MM.1S (cell line): Measurements from ENCODE around the gene SUFU.

Source experiments
- DNase-seq: peaks from one replicate; pipeline ENCODE4 v3.0.0-alpha.2; 2015
- H2AFZ ChIP-seq: fragments of 300-600 bp; sonication (generic); 2 replicates; pipeline ENCODE4 v1.6.0; 2016; ENCODE audit warnings: antibody characterized with exemption, low read length
- H3F3A ChIP-seq: fragments of 300-600 bp; sonication (generic); 2 replicates; pipeline ENCODE4 v1.6.1; 2016; ENCODE audit warnings: mild to moderate bottlenecking, antibody characterized with exemption, low read length, moderate library complexity, mixed read lengths; ENCODE audit not compliant: insufficient read depth
- H3K27ac ChIP-seq: fragments of 300-600 bp; sonication (generic); 2 replicates; pipeline ENCODE4 v1.5.1; 2016; ENCODE audit warnings: mild to moderate bottlenecking, low read length
- H3K27me3 ChIP-seq: fragments of 300-600 bp; sonication (generic); replicated peaks from 2 replicates; pipeline ENCODE4 v1.6.0; 2016; ENCODE audit warnings: low read length; ENCODE audit not compliant: insufficient read depth
- H3K36me3 ChIP-seq: fragments of 300-600 bp; sonication (generic); replicated peaks from 2 replicates; pipeline ENCODE4 v1.6.1; 2016; ENCODE audit warnings: mild to moderate bottlenecking, low read length, mixed read lengths; ENCODE audit not compliant: insufficient read depth
- H3K4me1 ChIP-seq: fragments of 300-600 bp; sonication (generic); 2 replicates; pipeline ENCODE4 v1.6.1; 2016; ENCODE audit warnings: low read length, mixed read lengths
- H3K4me2 ChIP-seq: fragments of 300-600 bp; sonication (generic); 2 replicates; pipeline ENCODE4 v1.6.0; 2016; ENCODE audit warnings: low read depth, low read length
- H3K4me3 ChIP-seq: fragments of 300-600 bp; sonication (generic); 2 replicates; pipeline ENCODE4 v1.5.1; 2016; ENCODE audit warnings: low read length, mixed read lengths
- H3K79me2 ChIP-seq: fragments of 300-600 bp; sonication (generic); 2 replicates; pipeline ENCODE4 v1.6.1; 2016; ENCODE audit warnings: mixed run types, low read length, mixed read lengths
- H3K9ac ChIP-seq: fragments of 300-600 bp; sonication (generic); 2 replicates; pipeline ENCODE4 v1.6.1; 2016; ENCODE audit warnings: low read length, mixed read lengths
- H3K9me2 ChIP-seq: fragments of 300-600 bp; sonication (generic); replicated peaks from 2 replicates; pipeline ENCODE4 v1.6.1; 2016; ENCODE audit warnings: mild to moderate bottlenecking, low read length, mixed read lengths; ENCODE audit not compliant: insufficient read depth
- H3K9me3 ChIP-seq: fragments of 300-600 bp; sonication (generic); replicated peaks from 2 replicates; pipeline ENCODE4 v1.6.1; 2016; ENCODE audit warnings: mild to moderate bottlenecking, low read length, mixed read lengths; ENCODE audit not compliant: insufficient read depth
- H4K20me1 ChIP-seq: fragments of 300-600 bp; sonication (generic); 2 replicates; pipeline ENCODE4 v1.6.1; 2016; ENCODE audit warnings: mild to moderate bottlenecking, low read length, moderate library complexity, mixed read lengths; ENCODE audit not compliant: insufficient read depth
- CTCF ChIP-seq: fragments of 300-600 bp; sonication (generic); IDR thresholded peaks from 2 replicates; pipeline ENCODE4 v1.5.1; 2016; ENCODE audit warnings: antibody characterized with exemption, low read length, mixed read lengths
- EZH2 ChIP-seq: fragments of 300-600 bp; sonication (generic); optimal IDR thresholded peaks from 2 replicates; pipeline ENCODE3; 2017; ENCODE audit warnings: low read depth, mild to moderate bottlenecking, antibody characterized with exemption, low read length, mixed read lengths
- EZH2phosphoT487 ChIP-seq: fragments of 300-600 bp; sonication (generic); IDR thresholded peaks from 2 replicates; pipeline ENCODE4 v1.6.1; 2018; ENCODE audit warnings: antibody characterized with exemption, low read length

Gene SUFU

GRCh38 chr10:102614888-102615287, 111.1 kb downstream of the SUFU start:
- DNase-seq = no peak
- TF ChIP-seq EZH2 = no peak
- TF ChIP-seq EZH2phosphoT487 = no peak
- no peak for TF ChIP-seq CTCF
- H3K9ac ChIP-seq = no peak overlapping the region
- H3K9me3 ChIP-seq = no peaks in the 10 kb centered on the region
- no peaks in the 10 kb centered on the region for H3F3A ChIP-seq
- H3K9me2 ChIP-seq = no peaks in the 10 kb centered on the region
- no peaks in the 10 kb centered on the region for H3K79me2 ChIP-seq
- H3K4me1 ChIP-seq = no peaks in the 10 kb centered on the region
- H3K27ac ChIP-seq = no peak overlapping the region
- H3K27me3 ChIP-seq = no peaks in the 10 kb centered on the region
- no peak overlapping the region for H3K4me3 ChIP-seq
- H2AFZ ChIP-seq = no peak overlapping the region
- H3K36me3 ChIP-seq = no peaks in the 10 kb centered on the region
- H3K4me2 ChIP-seq = no peak overlapping the region
- no peaks in the 10 kb centered on the region for H4K20me1 ChIP-seq

GRCh38 chr10:102615361-102615760, 111.6 kb downstream of the SUFU start:
- Histone ChIP-seq H3K79me2 (no peaks in the 10 kb centered on the region), H3K4me2 (no peak overlapping the region), H3K27me3 (no peaks in the 10 kb centered on the region), H4K20me1 (no peaks in the 10 kb centered on the region), H3K9me3 (no peaks in the 10 kb centered on the region), H2AFZ (no peak overlapping the region), H3K9ac (no peak overlapping the region), H3K4me1 (no peaks in the 10 kb centered on the region), H3K4me3 (no peak overlapping the region), H3F3A (no peaks in the 10 kb centered on the region), H3K36me3 (no peaks in the 10 kb centered on the region), H3K9me2 (no peaks in the 10 kb centered on the region), H3K27ac (no peak overlapping the region)
- no peak for DNase-seq
- TF ChIP-seq CTCF (peak; percentile 17; the same call in 1 of the 2 replicates), EZH2phosphoT487 (no peak)

GRCh38 chr10:102616066-102616770, 112.4 kb downstream of the SUFU start:
- no peak overlapping the region for H3K9ac ChIP-seq
- H3K4me3 ChIP-seq = no peak overlapping the region
- H3K4me1 ChIP-seq = no peaks in the 10 kb centered on the region
- TF ChIP-seq CTCF = no peak
- no peak for TF ChIP-seq EZH2
- no peak for TF ChIP-seq EZH2phosphoT487
- H3K27me3 ChIP-seq = no peaks in the 10 kb centered on the region
- no peak overlapping the region for H3K4me2 ChIP-seq
- H3K9me2 ChIP-seq = no peaks in the 10 kb centered on the region
- no peaks in the 10 kb centered on the region for H4K20me1 ChIP-seq
- no peak overlapping the region for H3K27ac ChIP-seq
- H2AFZ ChIP-seq = no peak overlapping the region
- H3K9me3 ChIP-seq = no peaks in the 10 kb centered on the region
- H3F3A ChIP-seq = no peaks in the 10 kb centered on the region
- no peaks in the 10 kb centered on the region for H3K36me3 ChIP-seq
- DNase-seq = no peak
- no peaks in the 10 kb centered on the region for H3K79me2 ChIP-seq
